SU-DHL-6 (cell line): Measurements from ENCODE around the gene PRRC2B.
"Not testable (repeated sequence)": the region's sequence is repeated elsewhere in the genome, so short reads cannot be mapped to it uniquely, and the experiment has no call there.

Experiments used
- H2AFZ ChIP-seq: fragments of 200-600 bp; sonication (generic); 2 replicates; pipeline ENCODE4 v1.6.1; 2014; ENCODE audit warnings: low read depth, mild to moderate bottlenecking, moderate library complexity, mixed read lengths, antibody characterized with exemption, low read length; ENCODE audit not compliant: severe bottlenecking
- H3F3A ChIP-seq: fragments of 200-600 bp; shearing (Covaris generic); 2 replicates; pipeline ENCODE4 v1.6.0; 2016; ENCODE audit warnings: antibody characterized with exemption, mild to moderate bottlenecking; ENCODE audit not compliant: insufficient read depth
- H3K27ac ChIP-seq: fragments of 200-600 bp; sonication (generic); 2 replicates; pipeline ENCODE4 v1.5.1; 2016; ENCODE audit warnings: low read depth, mild to moderate bottlenecking, low read length, moderate library complexity, mixed read lengths
- H3K27me3 ChIP-seq: fragments of 200-600 bp; sonication (generic), shearing (Covaris generic); 2 replicates; pipeline ENCODE4 v1.6.0; 2014; ENCODE audit warnings: mild to moderate bottlenecking, low read length
- H3K36me3 ChIP-seq: fragments of 200-600 bp; sonication (generic); 2 replicates; pipeline ENCODE4 v1.6.1; 2014; ENCODE audit warnings: mild to moderate bottlenecking, low read length, mixed read lengths
- H3K4me2 ChIP-seq: fragments of 300-600, 200-600 bp; shearing (Covaris generic), sonication (generic); 2 replicates; pipeline ENCODE4 v1.6.0; 2014; ENCODE audit warnings: low read length, low read depth, mild to moderate bottlenecking; ENCODE audit not compliant: poor library complexity, severe bottlenecking
- H3K4me3 ChIP-seq: fragments of 200-600 bp; sonication (generic); 2 replicates; pipeline ENCODE4 v1.5.1; 2014; ENCODE audit warnings: antibody characterized with exemption, low read length, mild to moderate bottlenecking, mixed read lengths; ENCODE audit not compliant: insufficient read depth, poor library complexity, severe bottlenecking
- H3K79me2 ChIP-seq: fragments of 200-600 bp; sonication (generic); 2 replicates; pipeline ENCODE4 v1.6.1; 2014; ENCODE audit warnings: mild to moderate bottlenecking, low read length, moderate library complexity; ENCODE audit not compliant: insufficient read depth
- H3K9ac ChIP-seq: fragments of 200-600 bp; sonication (generic); 2 replicates; pipeline ENCODE4 v1.7.0; 2014; ENCODE audit warnings: mild to moderate bottlenecking, low read length
- H3K9me2 ChIP-seq: fragments of 200-600 bp; sonication (generic); replicated peaks from 2 replicates; pipeline ENCODE4 v1.6.1; 2014; ENCODE audit warnings: low read length; ENCODE audit not compliant: insufficient read depth
- H3K9me3 ChIP-seq: fragments of 200-600 bp; sonication (generic); 2 replicates; pipeline ENCODE4 v1.6.1; 2014; ENCODE audit warnings: low read length, mixed read lengths; ENCODE audit not compliant: insufficient read depth
- H4K20me1 ChIP-seq: fragments of 200-600 bp; sonication (generic); 2 replicates; pipeline ENCODE4 v1.6.1; 2014; ENCODE audit warnings: low read depth, mild to moderate bottlenecking, antibody characterized with exemption, low read length, moderate library complexity, mixed read lengths
- CTCF ChIP-seq: fragments of 200-600 bp; sonication (generic); IDR thresholded peaks from one replicate; pipeline ENCODE4 v1.5.1; 2017; ENCODE audit warnings: antibody characterized with exemption, mild to moderate bottlenecking, low read length, moderate library complexity; ENCODE audit not compliant: insufficient read depth, poor library complexity, severe bottlenecking
- EZH2phosphoT487 ChIP-seq: fragments of 200-600 bp; sonication (generic), shearing (Covaris generic); conservative IDR thresholded peaks from 2 replicates; pipeline ENCODE4 v1.6.1; 2018; ENCODE audit warnings: mild to moderate bottlenecking, antibody characterized with exemption, low read length, moderate library complexity, mixed read lengths

PRRC2B gene

GRCh38 chr9:131367450-131367849 is 26.4 kb upstream of the PRRC2B start:
- Histone ChIP-seq H3K4me2 (no peak overlapping the region), H3K27ac (no peak overlapping the region), H3K9me3 (no peaks in the 10 kb centered on the region), H3F3A (no peaks in the 10 kb centered on the region), H3K79me2 (no peaks in the 10 kb centered on the region), H3K27me3 (no peaks in the 10 kb centered on the region), H3K9ac (no peak overlapping the region), H3K9me2 (no peaks in the 10 kb centered on the region), H3K36me3 (no peaks in the 10 kb centered on the region), H2AFZ (no peak overlapping the region), H4K20me1 (no peaks in the 10 kb centered on the region), H3K4me3 (no peak overlapping the region)
- TF ChIP-seq CTCF, result no peak
- no peak for TF ChIP-seq EZH2phosphoT487

GRCh38 chr9:131370638-131371037 is 23.2 kb upstream of the PRRC2B start:
- Histone ChIP-seq H3K9ac (no peak overlapping the region), H3K27ac (no peak overlapping the region), H4K20me1 (no peaks in the 10 kb centered on the region), H3K36me3 (no peaks in the 10 kb centered on the region), H3K9me3 (no peaks in the 10 kb centered on the region), H3K9me2 (no peaks in the 10 kb centered on the region), H3K27me3 (no peaks in the 10 kb centered on the region), H3K4me3 (no peak overlapping the region), H2AFZ (no peak overlapping the region), H3K79me2 (no peaks in the 10 kb centered on the region), H3F3A (no peaks in the 10 kb centered on the region), H3K4me2 (no peak overlapping the region)
- no peak for TF ChIP-seq CTCF
- no peak for TF ChIP-seq EZH2phosphoT487

- not testable (repeated sequence) for H3F3A ChIP-seq, H4K20me1 ChIP-seq, H3K9me3 ChIP-seq, H3K79me2 ChIP-seq, H3K27me3 ChIP-seq, H3K36me3 ChIP-seq, H3K9me2 ChIP-seq
- peak overlapping the region; percentile 68 for H3K9ac ChIP-seq
- H3K27ac ChIP-seq, result peak overlapping the region; percentile 70
- peak overlapping the region; percentile 62 for H3K4me2 ChIP-seq
- peak overlapping the region; percentile 89 for H2AFZ ChIP-seq
- H3K4me3 ChIP-seq, result peak overlapping the region; percentile 63
Observed at GRCh38 chr9:131372599-131372973, 21.3 kb upstream of the PRRC2B start.

- Histone ChIP-seq H3K4me2 (peak overlapping the region; percentile 93), H3K9ac (peak overlapping the region; percentile 68), H2AFZ (peak overlapping the region; percentile 77)
- not testable (repeated sequence) for H3K9me3 ChIP-seq, H3K27ac ChIP-seq, H3K4me3 ChIP-seq, H4K20me1 ChIP-seq, H3K36me3 ChIP-seq, H3K9me2 ChIP-seq, H3K27me3 ChIP-seq, H3F3A ChIP-seq, H3K79me2 ChIP-seq
Observed at GRCh38 chr9:131374638-131375037, 19.2 kb upstream of the PRRC2B start.
